ENCODE measurements around the gene ORC1. TPM values are rescaled to one million over a fixed set of nuclear protein-coding genes. Genes with fewer than 3 reads are reported as not detected.

The ORC1 gene
- total RNA-seq, 1 donor from 2014 or later: 4.7 TPM

- H3K27ac Mint-ChIP-seq: peak overlapping the region; percentile 51
- DNase-seq (ENCODE audit: low spot score in 2 of 2, unreplicated experiment in 2 of 2): no peak
- H3K4me3 Mint-ChIP-seq: no peak overlapping the region
- no peaks in the 10 kb centered on the region for H3K27me3 Mint-ChIP-seq (ENCODE audit: low read depth)
- no peak for TF ChIP-seq CTCF (IDR thresholded peaks at IDR 0.05; ENCODE audit: unreplicated experiment)
- peaks cover 25% of the 10 kb centered on the region for H3K36me3 Mint-ChIP-seq
- H3K9me3 Mint-ChIP-seq: no peaks in the 10 kb centered on the region
- peaks cover 25% of the 10 kb centered on the region for H3K4me1 Mint-ChIP-seq
Measured at GRCh38 chr1:52423771-52424170, 19.5 kb upstream of the ORC1 start.

- Mint-ChIP-seq H3K4me1 (peaks cover 25% of the 10 kb centered on the region), H3K27ac (no peak overlapping the region), H3K9me3 (no peaks in the 10 kb centered on the region), H3K4me3 (no peak overlapping the region), H3K36me3 (peaks cover 24% of the 10 kb centered on the region), H3K27me3 (ENCODE audit: low read depth) (no peaks in the 10 kb centered on the region)
- DNase-seq (ENCODE audit: low spot score in 2 of 2, unreplicated experiment in 2 of 2): no peak
- TF ChIP-seq CTCF (IDR thresholded peaks at IDR 0.05; ENCODE audit: unreplicated experiment): no peak
Measured at GRCh38 chr1:52423055-52423454, 18.8 kb upstream of the ORC1 start.

GRCh38 chr1:52420713-52421112, 16.5 kb upstream of the ORC1 start:
- Mint-ChIP-seq H3K9me3 (no peaks in the 10 kb centered on the region), H3K27ac (no peak overlapping the region), H3K36me3 (peaks cover 25% of the 10 kb centered on the region), H3K4me1 (peaks cover 7% of the 10 kb centered on the region), H3K27me3 (ENCODE audit: low read depth) (no peaks in the 10 kb centered on the region), H3K4me3 (no peak overlapping the region)
- TF ChIP-seq CTCF (IDR thresholded peaks at IDR 0.05; ENCODE audit: unreplicated experiment): no peak
- no peak for DNase-seq (ENCODE audit: low spot score in 2 of 2, unreplicated experiment in 2 of 2)

- H3K27me3 Mint-ChIP-seq (ENCODE audit: low read depth): no peaks in the 10 kb centered on the region
- no peak for DNase-seq (ENCODE audit: low spot score in 2 of 2, unreplicated experiment in 2 of 2)
- H3K4me1 Mint-ChIP-seq: no peaks in the 10 kb centered on the region
- H3K36me3 Mint-ChIP-seq: peaks cover 41% of the 10 kb centered on the region
- no peak for TF ChIP-seq CTCF (IDR thresholded peaks at IDR 0.05; ENCODE audit: unreplicated experiment)
- peak overlapping the region; percentile 56 for H3K27ac Mint-ChIP-seq
- peaks cover 3% of the 10 kb centered on the region for H3K9me3 Mint-ChIP-seq
- no peak overlapping the region for H3K4me3 Mint-ChIP-seq
Measured at GRCh38 chr1:52416811-52417210, 12.6 kb upstream of the ORC1 start.

GRCh38 chr1:52414942-52415341, 10.7 kb upstream of the ORC1 start:
- Mint-ChIP-seq H3K27ac (no peak overlapping the region), H3K36me3 (peaks cover 52% of the 10 kb centered on the region), H3K4me1 (no peaks in the 10 kb centered on the region), H3K4me3 (no peak overlapping the region), H3K9me3 (peaks cover 3% of the 10 kb centered on the region), H3K27me3 (ENCODE audit: low read depth) (no peaks in the 10 kb centered on the region)
- no peak for DNase-seq (ENCODE audit: low spot score in 2 of 2, unreplicated experiment in 2 of 2)
- no peak for TF ChIP-seq CTCF (IDR thresholded peaks at IDR 0.05; ENCODE audit: unreplicated experiment)

- H3K27ac Mint-ChIP-seq: no peak overlapping the region
- no peak for TF ChIP-seq CTCF (IDR thresholded peaks at IDR 0.05; ENCODE audit: unreplicated experiment)
- peaks cover 3% of the 10 kb centered on the region for H3K9me3 Mint-ChIP-seq
- peaks cover 53% of the 10 kb centered on the region for H3K36me3 Mint-ChIP-seq
- no peak for DNase-seq (ENCODE audit: low spot score in 2 of 2, unreplicated experiment in 2 of 2)
- no peaks in the 10 kb centered on the region for H3K4me1 Mint-ChIP-seq
- no peak overlapping the region for H3K4me3 Mint-ChIP-seq
- no peaks in the 10 kb centered on the region for H3K27me3 Mint-ChIP-seq (ENCODE audit: low read depth)
Measured at GRCh38 chr1:52413410-52413989, 9.3 kb upstream of the ORC1 start.

Measured in mesothelial cell of epicardium (in vitro differentiated cells).